K562 (cell line): ENCODE results near the gene TNC. TPM values are rescaled to one million over a fixed set of nuclear protein-coding genes. Genes with fewer than 3 reads are reported as not detected.

ENCODE experiments used
- ATAC-seq: fragments of 200-7000 bp; cut with Tn5 transposase; 3 replicates; pipeline ENCODE4 v1.9.1; 2020; ENCODE audit warnings: moderate library complexity
- BruUV-seq: library from RNA; stranded (reverse); fragments of 400-500 nt; replicated peaks from 2 replicates; lab custom pipeline; 2021; lab: Mats Ljungman, UMichigan
- CTCF ChIA-PET: fragments of 300-600 bp; formaldehyde crosslinking; extraction: SDS; loops from one replicate; lab custom pipeline; 2021; ENCODE audit warnings: low intra/inter-chr PET ratio; lab: Yijun Ruan, JAX
- POLR2A ChIA-PET: fragments of 300-600, 350-650 bp; sonication (Branson Sonifier 250); formaldehyde crosslinking; extraction: SDS; loops from one replicate; lab custom pipeline; 2021; ENCODE audit warnings: antibody characterized with exemption, inconsistent platforms; lab: Yijun Ruan, JAX
- DNase-seq, 4 experiments: peaks; one replicate each; pipeline versions ENCODE4 v3.0.0 to v3.0.0-alpha.2; 2011 to 2018; ENCODE audit warnings: low spot score in 3 of 4, mixed read lengths in 3 of 4; ENCODE audit errors: extremely low read depth in 1 of 4
- FAIRE-seq: peaks from 2 replicates; lab custom pipeline; 2011; peaks lifted over from hg19 to GRCh38; lab: Jason Lieb, UNC
- H2AFZ ChIP-seq: 2 replicates; pipeline ENCODE4 v1.6.0; 2011; ENCODE audit warnings: low read depth, low read length, control low read depth, inconsistent platforms
- H3K27ac ChIP-seq: fragments of 200-600 bp; 3 replicates; pipeline ENCODE4 v1.8.0; 2011; ENCODE audit warnings: low read depth, mild to moderate bottlenecking, control low read depth, inconsistent platforms, low read length, moderate library complexity, mixed read lengths; ENCODE audit errors: extremely low read depth
- H3K27me3 ChIP-seq, 2 experiments: fragments of 300-600 bp in 1 of 2; 2 replicates in 1 of 2; 3 replicates in 1 of 2; pipeline versions ENCODE4 v1.6.0 to v1.8.0; 2011; ENCODE audit warnings: inconsistent platforms in 2 of 2, low read length in 2 of 2, mild to moderate bottlenecking in 1 of 2, mixed read lengths in 1 of 2, moderate library complexity in 1 of 2; ENCODE audit not compliant: control insufficient read depth in 2 of 2, insufficient read depth in 2 of 2
- H3K36me3 ChIP-seq: fragments of 300-600 bp; 3 replicates; pipeline ENCODE4 v1.8.0; 2011; ENCODE audit warnings: mild to moderate bottlenecking, low read length, inconsistent platforms; ENCODE audit not compliant: control insufficient read depth, insufficient read depth
- H3K4me1 ChIP-seq, 2 experiments: fragments of 200-600 bp in 1 of 2; replicated peaks in 1 of 2; 2 replicates in 1 of 2; 3 replicates in 1 of 2; pipeline versions ENCODE4 v1.5.1 to v1.8.0; 2011; ENCODE audit warnings: inconsistent platforms in 2 of 2, low read length in 2 of 2, mild to moderate bottlenecking in 1 of 2, mixed read lengths in 1 of 2, moderate library complexity in 1 of 2; ENCODE audit not compliant: control insufficient read depth in 2 of 2, insufficient read depth in 2 of 2
- H3K4me2 ChIP-seq: 2 replicates; pipeline ENCODE4 v1.6.1; 2011; ENCODE audit warnings: low read length, control low read depth, inconsistent platforms, mixed read lengths; ENCODE audit not compliant: insufficient read depth
- H3K4me3 ChIP-seq: fragments of 200-600 bp; sonication (generic), shearing (Covaris generic); 2 replicates; pipeline ENCODE4 v1.5.1; 2016; ENCODE audit warnings: control low read depth, inconsistent platforms
- H3K79me2 ChIP-seq: fragments of 200-600 bp; 3 replicates; pipeline ENCODE4 v1.8.0; 2011; ENCODE audit warnings: low read length, inconsistent platforms; ENCODE audit not compliant: control insufficient read depth, insufficient read depth
- H3K9ac ChIP-seq, 2 experiments: 2 replicates each; pipeline versions ENCODE4 v1.6.0 to v1.6.1; 2011; ENCODE audit warnings: low read depth in 2 of 2, low read length in 2 of 2, control low read depth in 1 of 2, inconsistent platforms in 1 of 2, mild to moderate bottlenecking in 1 of 2, mixed read lengths in 1 of 2; ENCODE audit not compliant: insufficient read depth in 1 of 2
- H3K9me1 ChIP-seq: one replicate; pipeline ENCODE4 v1.6.0; 2011; ENCODE audit warnings: inconsistent platforms, mild to moderate bottlenecking, low read length, moderate library complexity; ENCODE audit not compliant: control insufficient read depth, insufficient read depth
- H3K9me3 ChIP-seq: replicated peaks from 2 replicates; pipeline ENCODE4 v1.5.1; 2011; ENCODE audit warnings: low read depth, low read length, inconsistent platforms; ENCODE audit not compliant: control insufficient read depth, insufficient read depth
- H4K20me1 ChIP-seq: replicated peaks from 2 replicates; pipeline ENCODE4 v1.6.1; 2011; ENCODE audit warnings: low read length, inconsistent platforms, mixed read lengths; ENCODE audit not compliant: control insufficient read depth, insufficient read depth
- CBX8 ChIP-seq: fragments of 200-600 bp; sonication (generic); IDR thresholded peaks from 2 replicates; pipeline ENCODE4 v1.6.1; 2012; ENCODE audit warnings: borderline replicate concordance, mixed run types, low read depth, mild to moderate bottlenecking, moderate library complexity, mixed read lengths, low read length, control low read depth, inconsistent platforms; ENCODE audit not compliant: poor library complexity, severe bottlenecking; ENCODE audit errors: extremely low read depth
- SOX6 ChIP-seq: fragments of 450-650 bp; IDR thresholded peaks from 2 replicates; pipeline ENCODE4 v1.6.1; 2014; ENCODE audit warnings: mild to moderate bottlenecking
- whole genome bisulfite sequencing: fragments of 100-300 bp; shearing (Covaris generic); methylation state at CpG from one replicate; pipeline ENCODE4 v1.1.6; 2016; ENCODE audit warnings: low coverage, mixed read lengths; ENCODE audit not compliant: insufficient coverage; ENCODE audit errors: missing lambda C conversion rate; 5-methylcytosine and 5-hydroxymethylcytosine counted together
- in situ Hi-C: fragments of 300-500 bp; cut with MboI; formaldehyde crosslinking; loops from 4 replicates; pipeline ENCODE4 v1.15.0; 2018; ENCODE audit warnings: inconsistent platforms, mixed read lengths
- intact Hi-C: fragments of 100-400 bp; cut with micrococcal nuclease; formaldehyde crosslinking; loops from 2 replicates; pipeline ENCODE4 v1.14.2; 2022
- polyA plus RNA-seq, 8 experiments: library from polyadenylated mRNA; depleted of rRNA in 4 of 8; stranded (reverse) in 5 of 8; unstranded in 3 of 8; fragments of >200 nt; fragmentation: Nextera tagmentation in 2 of 8; fragmentation: Illumina TruSeq in 1 of 8; extraction: Ambion mirVana in 2 of 8; extraction: Trizol in 1 of 8; gene quantifications; 2 replicates each; pipeline versions ENCODE4 v1.2.1 to v1.2.3, GENCODE V29; 2011 to 2014; ENCODE audit warnings: inconsistent platforms in 1 of 8, missing spikeins in 1 of 8
- total RNA-seq, 7 experiments: library from RNA; depleted of rRNA in 6 of 7; stranded (reverse); fragments of >200 nt in 6 of 7; fragmentation: Illumina TruSeq in 2 of 7; extraction: Trizol in 2 of 7; gene quantifications; 2 replicates each; pipeline versions ENCODE4 v1.2.1 to v1.2.3, GENCODE V29; 2011 to 2021; ENCODE audit warnings: low replicate concordance in 1 of 7
- TF ChIP-seq, protein P1 (sequence below): fragments of 450-650 bp; conservative IDR thresholded peaks from 2 replicates; pipeline ENCODE4 v1.6.1; 2016; ENCODE audit warnings: missing genetic modification characterization, low read depth, mild to moderate bottlenecking, missing compliant biosample characterization, moderate library complexity
- TF ChIP-seq, protein P2 (sequence below): fragments of 250-450 bp; sonication (Bioruptor Pico); IDR thresholded peaks from 2 replicates; pipeline ENCODE4 v1.8.0; 2021; ENCODE audit warnings: moderate library complexity, mild to moderate bottlenecking, inconsistent platforms
- TF ChIP-seq, protein P3 (sequence below): fragments of 450-650 bp; IDR thresholded peaks from 2 replicates; pipeline ENCODE4 v1.7.1; 2018; ENCODE audit warnings: mild to moderate bottlenecking, low read depth; ENCODE audit not compliant: partially characterized antibody

Gene TNC
- total and polyA plus RNA-seq, 9 of the 15 experiments (the other 6 are each of a cell fraction or from before 2014, with no cell fraction given): under 0.01 to 0.29 TPM; not detected in 7

DNA sequence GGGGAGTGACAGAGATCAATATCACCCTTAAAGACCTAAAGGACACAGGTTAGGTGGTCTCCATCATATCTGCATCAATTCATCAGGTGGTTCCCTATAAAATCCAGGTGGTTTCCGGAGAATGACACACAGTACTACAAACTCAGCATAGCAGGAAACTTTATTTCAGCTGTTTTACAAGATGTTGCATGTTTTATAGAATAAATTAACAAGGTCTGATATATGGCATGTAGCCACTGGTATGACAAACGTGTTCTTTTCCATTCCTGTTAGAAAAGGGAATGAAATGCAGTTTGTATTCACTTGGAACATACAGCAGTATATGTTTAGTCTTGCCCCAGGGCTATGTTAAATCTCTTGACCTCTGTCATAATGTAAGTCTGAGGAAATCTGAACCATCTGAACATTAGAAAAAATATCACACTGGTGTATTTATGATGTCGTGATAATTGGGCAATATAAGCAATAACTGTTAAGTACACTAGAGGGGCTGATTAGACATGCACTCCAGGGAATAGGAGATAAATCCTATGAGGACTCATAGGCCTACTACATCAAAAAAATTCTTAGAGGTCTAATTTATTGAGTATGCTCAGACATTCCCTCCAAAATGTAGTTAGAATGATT, 145.3 kb downstream of the TNC start:
- FAIRE-seq: no peak
- POLR2A ChIA-PET: no interaction called here

More for the DNA sequence above, 145.3 kb downstream of the TNC start:
- no peaks in the 10 kb centered on the region for H3K9me3 ChIP-seq
- CTCF ChIA-PET: no interaction called here
- H3K79me2 ChIP-seq: no peaks in the 10 kb centered on the region
- no peak overlapping the region for H3K9ac ChIP-seq
- no peak overlapping the region for H3K27ac ChIP-seq
- no peaks in the 10 kb centered on the region for H3K4me1 ChIP-seq
- H2AFZ ChIP-seq: no peak overlapping the region
- H4K20me1 ChIP-seq: no peaks in the 10 kb centered on the region
- TF ChIP-seq, protein P1, sequence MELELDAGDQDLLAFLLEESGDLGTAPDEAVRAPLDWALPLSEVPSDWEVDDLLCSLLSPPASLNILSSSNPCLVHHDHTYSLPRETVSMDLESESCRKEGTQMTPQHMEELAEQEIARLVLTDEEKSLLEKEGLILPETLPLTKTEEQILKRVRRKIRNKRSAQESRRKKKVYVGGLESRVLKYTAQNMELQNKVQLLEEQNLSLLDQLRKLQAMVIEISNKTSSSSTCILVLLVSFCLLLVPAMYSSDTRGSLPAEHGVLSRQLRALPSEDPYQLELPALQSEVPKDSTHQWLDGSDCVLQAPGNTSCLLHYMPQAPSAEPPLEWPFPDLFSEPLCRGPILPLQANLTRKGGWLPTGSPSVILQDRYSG (tag): no peak
- TF ChIP-seq SOX6: no peak
- TF ChIP-seq, protein P2, sequence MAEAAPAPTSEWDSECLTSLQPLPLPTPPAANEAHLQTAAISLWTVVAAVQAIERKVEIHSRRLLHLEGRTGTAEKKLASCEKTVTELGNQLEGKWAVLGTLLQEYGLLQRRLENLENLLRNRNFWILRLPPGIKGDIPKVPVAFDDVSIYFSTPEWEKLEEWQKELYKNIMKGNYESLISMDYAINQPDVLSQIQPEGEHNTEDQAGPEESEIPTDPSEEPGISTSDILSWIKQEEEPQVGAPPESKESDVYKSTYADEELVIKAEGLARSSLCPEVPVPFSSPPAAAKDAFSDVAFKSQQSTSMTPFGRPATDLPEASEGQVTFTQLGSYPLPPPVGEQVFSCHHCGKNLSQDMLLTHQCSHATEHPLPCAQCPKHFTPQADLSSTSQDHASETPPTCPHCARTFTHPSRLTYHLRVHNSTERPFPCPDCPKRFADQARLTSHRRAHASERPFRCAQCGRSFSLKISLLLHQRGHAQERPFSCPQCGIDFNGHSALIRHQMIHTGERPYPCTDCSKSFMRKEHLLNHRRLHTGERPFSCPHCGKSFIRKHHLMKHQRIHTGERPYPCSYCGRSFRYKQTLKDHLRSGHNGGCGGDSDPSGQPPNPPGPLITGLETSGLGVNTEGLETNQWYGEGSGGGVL (CRISPR knock-in tag): no peak
- TF ChIP-seq, protein P3, sequence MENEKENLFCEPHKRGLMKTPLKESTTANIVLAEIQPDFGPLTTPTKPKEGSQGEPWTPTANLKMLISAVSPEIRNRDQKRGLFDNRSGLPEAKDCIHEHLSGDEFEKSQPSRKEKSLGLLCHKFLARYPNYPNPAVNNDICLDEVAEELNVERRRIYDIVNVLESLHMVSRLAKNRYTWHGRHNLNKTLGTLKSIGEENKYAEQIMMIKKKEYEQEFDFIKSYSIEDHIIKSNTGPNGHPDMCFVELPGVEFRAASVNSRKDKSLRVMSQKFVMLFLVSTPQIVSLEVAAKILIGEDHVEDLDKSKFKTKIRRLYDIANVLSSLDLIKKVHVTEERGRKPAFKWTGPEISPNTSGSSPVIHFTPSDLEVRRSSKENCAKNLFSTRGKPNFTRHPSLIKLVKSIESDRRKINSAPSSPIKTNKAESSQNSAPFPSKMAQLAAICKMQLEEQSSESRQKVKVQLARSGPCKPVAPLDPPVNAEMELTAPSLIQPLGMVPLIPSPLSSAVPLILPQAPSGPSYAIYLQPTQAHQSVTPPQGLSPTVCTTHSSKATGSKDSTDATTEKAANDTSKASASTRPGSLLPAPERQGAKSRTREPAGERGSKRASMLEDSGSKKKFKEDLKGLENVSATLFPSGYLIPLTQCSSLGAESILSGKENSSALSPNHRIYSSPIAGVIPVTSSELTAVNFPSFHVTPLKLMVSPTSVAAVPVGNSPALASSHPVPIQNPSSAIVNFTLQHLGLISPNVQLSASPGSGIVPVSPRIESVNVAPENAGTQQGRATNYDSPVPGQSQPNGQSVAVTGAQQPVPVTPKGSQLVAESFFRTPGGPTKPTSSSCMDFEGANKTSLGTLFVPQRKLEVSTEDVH: no peak
- no peak for TF ChIP-seq CBX8
- in situ Hi-C loops: no loop called here
- H3K4me3 ChIP-seq: no peak overlapping the region
- H3K9me1 ChIP-seq: no peaks in the 10 kb centered on the region
- H3K4me2 ChIP-seq: no peak overlapping the region
- no peaks in the 10 kb centered on the region for H3K27me3 ChIP-seq
- BruUV-seq: no TSS peak
- intact Hi-C loops: no loop called here
- DNase-seq: no peak
- ATAC-seq: no peak
- 0% methylated on average over 3 of the region's 3 CpGs for WGBS
- no peaks in the 10 kb centered on the region for H3K36me3 ChIP-seq

Other genes starting within 250 kb of the TNC start
- not detected in 2 replicates for gene TNFSF8, start 187.6 kb downstream of the TNC start, total RNA-seq (2014; rRNA removed)
- not detected in 2 replicates for gene TNFSF8, start 187.6 kb downstream of the TNC start, total RNA-seq (2014; rRNA removed; fragmentation: Illumina TruSeq; extraction: Trizol)
- not detected in 2 replicates for gene TNFSF8, start 187.6 kb downstream of the TNC start, total RNA-seq (2015; rRNA removed; fragmentation: Illumina TruSeq; extraction: Trizol)
- 0.09 and 0.29 TPM in 2 replicates for gene TNFSF8, start 187.6 kb downstream of the TNC start, total RNA-seq (2021)
- not detected in 2 replicates for gene TNFSF8, start 187.6 kb downstream of the TNC start, polyA plus RNA-seq (2011; rRNA removed)
- gene TNFSF8, start 187.6 kb downstream of the TNC start, polyA plus RNA-seq (2014; fragmentation: Illumina TruSeq; extraction: Trizol): not detected in 2 replicates
- gene TNFSF8, start 187.6 kb downstream of the TNC start, polyA plus RNA-seq (2014; fragmentation: Nextera tagmentation; extraction: Ambion mirVana): not detected
- gene TNFSF8, start 187.6 kb downstream of the TNC start, polyA plus RNA-seq (2014; rRNA removed): not detected in 2 replicates